WERI-Rb-1 (cell line): ENCODE results near the gene TSHB.
A peak's percentile ranks its signal among the peaks of the same experiment; 100 is the strongest.

ENCODE experiments used
- DNase-seq: peaks from one replicate; pipeline ENCODE4 v3.0.0-alpha.2; 2020
- H3K27ac ChIP-seq: fragments of 250-450 bp; sonication (Bioruptor Pico); 2 replicates; pipeline ENCODE4 v1.5.1; 2020; ENCODE audit warnings: mild to moderate bottlenecking, moderate library complexity
- H3K27me3 ChIP-seq: fragments of 250-450 bp; sonication (Bioruptor Pico); 2 replicates; pipeline ENCODE4 v1.5.1; 2021; ENCODE audit warnings: mild to moderate bottlenecking, low read depth, moderate library complexity; ENCODE audit not compliant: insufficient read depth, severe bottlenecking
- H3K36me3 ChIP-seq: fragments of 250-450 bp; sonication (Bioruptor Pico); 2 replicates; pipeline ENCODE4 v1.5.1; 2020; ENCODE audit warnings: mild to moderate bottlenecking, moderate library complexity
- H3K4me3 ChIP-seq: 2 replicates; pipeline ENCODE4 v1.5.1; 2011; ENCODE audit warnings: low read depth, mild to moderate bottlenecking, control low read depth, low read length
- H3K9me3 ChIP-seq: fragments of 250-450 bp; sonication (Bioruptor Pico); 2 replicates; pipeline ENCODE4 v1.5.1; 2021; ENCODE audit warnings: mild to moderate bottlenecking, moderate library complexity; ENCODE audit not compliant: severe bottlenecking
- CTCF ChIP-seq: IDR thresholded peaks from 2 replicates; pipeline ENCODE4 v1.5.1; 2011; ENCODE audit warnings: low read depth, mild to moderate bottlenecking, control low read depth, inconsistent platforms, low read length

The TSHB gene

GRCh38 chr1:115035652-115036051 is 6.0 kb downstream of the TSHB start:
- no peaks in the 10 kb centered on the region for H3K9me3 ChIP-seq
- no peak overlapping the region for H3K4me3 ChIP-seq
- DNase-seq: no peak
- TF ChIP-seq CTCF: no peak
- H3K27me3 ChIP-seq: no peaks in the 10 kb centered on the region
- no peak overlapping the region for H3K27ac ChIP-seq
- no peaks in the 10 kb centered on the region for H3K36me3 ChIP-seq

GRCh38 chr1:115036814-115037507 is 7.3 kb downstream of the TSHB start:
- no peak for TF ChIP-seq CTCF
- no peaks in the 10 kb centered on the region for H3K9me3 ChIP-seq
- no peak for DNase-seq
- no peak overlapping the region for H3K27ac ChIP-seq
- no peak overlapping the region for H3K4me3 ChIP-seq
- no peaks in the 10 kb centered on the region for H3K36me3 ChIP-seq
- H3K27me3 ChIP-seq: no peaks in the 10 kb centered on the region

- no peak for DNase-seq
Measured at GRCh38 chr1:115040501-115040900, 10.9 kb downstream of the TSHB start.

GRCh38 chr1:115041654-115042053 is 12.0 kb downstream of the TSHB start:
- peak; percentile 23 for DNase-seq
- no peak overlapping the region for H3K4me3 ChIP-seq
- TF ChIP-seq CTCF: peak; percentile 63
- no peak overlapping the region for H3K27ac ChIP-seq
- no peaks in the 10 kb centered on the region for H3K9me3 ChIP-seq
- no peaks in the 10 kb centered on the region for H3K27me3 ChIP-seq
- H3K36me3 ChIP-seq: no peaks in the 10 kb centered on the region

More at GRCh38 chr1:115040501-115040900, 10.9 kb downstream of the TSHB start:
- H3K4me3 ChIP-seq: no peak overlapping the region
- no peaks in the 10 kb centered on the region for H3K27me3 ChIP-seq
- H3K27ac ChIP-seq: no peak overlapping the region
- no peaks in the 10 kb centered on the region for H3K36me3 ChIP-seq
- 0 out of 2 replicates have a peak, but pooled peaks have one; percentile 9 for TF ChIP-seq CTCF
- no peaks in the 10 kb centered on the region for H3K9me3 ChIP-seq

DNA sequence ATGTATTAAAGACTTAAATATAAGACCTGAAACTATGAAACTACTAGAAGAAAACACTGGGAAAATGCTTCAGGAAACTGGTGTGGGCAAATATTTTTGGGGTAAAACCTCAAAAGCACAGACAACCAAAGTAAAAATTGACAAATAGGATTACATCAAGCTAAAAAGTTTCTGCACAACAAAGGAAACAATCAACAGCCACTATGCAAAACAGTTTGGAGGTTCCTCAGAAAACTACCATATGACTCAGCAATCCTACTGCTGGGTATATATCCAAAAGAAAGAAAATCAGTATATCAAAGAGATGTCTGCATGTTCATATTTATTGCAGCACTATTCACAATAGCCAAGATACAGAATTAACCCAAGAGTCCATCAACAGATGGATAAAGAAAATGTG is 17.1 kb downstream of the TSHB start:
- Histone ChIP-seq H3K4me3 (no peak overlapping the region), H3K27me3 (no peaks in the 10 kb centered on the region), H3K9me3 (no peaks in the 10 kb centered on the region), H3K27ac (no peak overlapping the region), H3K36me3 (no peaks in the 10 kb centered on the region)
- no peak for DNase-seq
- no peak for TF ChIP-seq CTCF

GRCh38 chr1:115051850-115052249 is 22.2 kb downstream of the TSHB start:
- Histone ChIP-seq H3K4me3 (no peak overlapping the region), H3K36me3 (no peaks in the 10 kb centered on the region), H3K9me3 (no peaks in the 10 kb centered on the region), H3K27ac (no peak overlapping the region), H3K27me3 (no peaks in the 10 kb centered on the region)
- no peak for DNase-seq
- no peak for TF ChIP-seq CTCF
